ENCODE measurements around the gene SPHKAP.
A peak's percentile ranks its signal among the peaks of the same experiment; 100 is the strongest.
"Not testable (repeated sequence)": the region's sequence is repeated elsewhere in the genome, so short reads cannot be mapped to it uniquely, and the experiment has no call there.

Gene SPHKAP

DNA sequence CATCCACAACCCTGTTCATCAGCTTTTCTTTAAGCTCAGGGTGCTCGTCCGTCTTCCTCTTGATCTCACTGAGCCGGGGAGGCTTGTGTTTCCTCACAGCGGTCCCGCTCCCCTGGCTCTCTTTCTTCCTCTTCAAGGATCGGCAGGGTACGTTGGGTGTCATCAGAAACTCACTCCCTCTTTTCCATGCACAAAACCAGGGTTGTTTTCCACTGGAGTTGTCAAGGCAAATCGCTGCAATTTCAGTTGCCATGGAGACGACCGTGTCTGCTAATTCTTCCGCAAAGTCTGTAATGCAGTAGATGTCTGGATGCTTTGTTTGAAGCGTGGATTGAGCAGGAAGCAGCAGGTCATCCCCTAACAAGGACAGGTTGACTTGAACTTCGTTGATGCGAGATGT lies 163.7 kb downstream of the SPHKAP start:
- DNase-seq = no peak

DNA sequence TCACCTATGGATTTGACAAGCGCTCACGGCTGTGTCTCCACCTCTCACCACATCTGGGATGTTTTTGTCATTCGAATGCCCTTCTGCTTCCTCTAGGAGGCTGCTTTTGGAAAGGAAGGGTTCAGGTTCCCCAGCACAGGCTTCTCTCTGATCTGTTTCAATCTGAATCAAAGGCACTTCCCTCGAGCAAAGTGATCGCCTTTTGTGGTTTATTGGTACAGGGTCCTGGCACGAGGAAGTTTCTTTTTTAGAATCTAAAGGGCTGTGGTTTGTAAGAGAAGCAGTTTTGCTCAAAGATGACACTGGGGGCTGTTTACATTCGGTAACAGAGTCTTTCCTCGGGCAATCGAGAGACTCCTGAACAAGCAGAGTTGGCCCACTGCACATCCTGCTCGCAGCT lies 165.1 kb downstream of the SPHKAP start:
- DNase-seq = no peak

DNA sequence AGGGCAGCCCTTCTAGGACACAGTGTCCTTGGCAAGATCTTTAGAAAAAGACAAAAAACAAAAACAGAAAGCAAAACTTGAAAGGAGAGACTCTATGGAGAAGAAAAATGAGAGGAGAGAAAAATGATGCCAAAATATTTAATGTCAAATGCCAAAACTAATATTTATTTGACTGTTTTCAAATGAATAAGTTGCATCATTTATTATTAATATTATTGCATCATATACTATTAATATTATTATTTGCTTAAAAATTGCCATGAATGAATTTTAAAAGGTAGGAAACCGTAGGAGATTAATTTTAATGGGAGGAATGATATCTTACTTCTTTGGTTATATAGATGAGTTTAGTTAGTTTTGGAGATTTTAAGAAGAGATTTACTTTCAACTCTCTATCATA lies 165.7 kb downstream of the SPHKAP start:
- DNase-seq = no peak

DNA sequence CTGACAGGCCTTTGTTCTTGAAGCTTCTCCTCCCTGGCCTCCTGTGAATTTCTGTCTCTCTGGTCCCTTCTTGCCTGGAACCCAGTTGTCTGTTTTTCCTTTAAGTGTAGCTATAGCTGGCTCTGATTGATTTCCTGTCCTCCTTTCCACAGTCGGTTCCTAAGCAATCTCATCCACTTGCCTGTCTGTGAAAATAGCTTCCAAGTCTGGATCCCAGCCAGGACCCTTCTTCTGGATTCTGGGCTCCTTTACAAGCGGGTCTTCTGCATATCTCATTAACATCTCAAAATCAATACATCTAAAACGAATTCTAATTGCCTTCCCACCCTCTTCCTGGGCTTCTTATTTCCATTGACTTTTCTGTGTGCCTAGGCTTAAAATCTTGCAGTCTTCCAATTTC lies 185.1 kb downstream of the SPHKAP start:
- no peak for DNase-seq

DNA sequence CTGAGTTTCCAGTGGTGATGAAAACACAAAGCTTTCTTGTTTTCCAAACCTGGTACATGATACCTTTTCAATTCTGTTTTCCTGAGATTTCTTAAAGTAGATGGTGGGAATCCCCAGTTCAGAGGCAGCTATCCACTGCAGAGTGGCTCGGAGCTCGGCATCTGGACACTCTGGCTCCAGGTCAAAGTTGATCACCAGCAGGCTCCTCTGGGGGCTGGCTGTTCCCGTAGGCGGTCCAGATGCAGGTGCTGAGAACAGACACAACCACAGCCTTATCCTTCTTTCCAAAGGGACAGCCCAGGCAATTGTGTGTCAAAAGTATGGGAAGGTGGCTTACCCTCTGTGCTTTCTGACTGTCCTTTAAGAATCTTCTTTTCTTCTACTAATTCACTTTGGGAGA lies 190.6 kb downstream of the SPHKAP start:
- DNase-seq = no peak

DNA sequence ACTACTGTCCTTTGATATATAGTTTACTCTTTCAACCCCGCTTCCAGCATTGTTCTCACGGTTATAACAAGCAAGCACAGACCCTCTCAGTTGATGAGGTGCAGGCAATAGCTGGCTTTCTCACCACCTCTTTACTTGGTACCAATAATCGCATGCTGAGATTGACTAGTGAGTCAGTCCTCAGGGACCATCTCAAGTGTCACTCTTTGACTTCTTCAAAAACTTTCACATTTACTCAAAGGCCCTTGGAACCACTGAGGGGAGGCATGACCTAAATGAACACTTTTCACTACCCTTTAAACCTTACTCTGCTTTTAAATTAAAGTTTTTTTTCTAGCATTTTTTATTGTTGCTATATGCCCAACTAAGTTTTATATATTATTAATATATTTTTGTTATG lies 208.2 kb downstream of the SPHKAP start:
- no peak for DNase-seq

DNA sequence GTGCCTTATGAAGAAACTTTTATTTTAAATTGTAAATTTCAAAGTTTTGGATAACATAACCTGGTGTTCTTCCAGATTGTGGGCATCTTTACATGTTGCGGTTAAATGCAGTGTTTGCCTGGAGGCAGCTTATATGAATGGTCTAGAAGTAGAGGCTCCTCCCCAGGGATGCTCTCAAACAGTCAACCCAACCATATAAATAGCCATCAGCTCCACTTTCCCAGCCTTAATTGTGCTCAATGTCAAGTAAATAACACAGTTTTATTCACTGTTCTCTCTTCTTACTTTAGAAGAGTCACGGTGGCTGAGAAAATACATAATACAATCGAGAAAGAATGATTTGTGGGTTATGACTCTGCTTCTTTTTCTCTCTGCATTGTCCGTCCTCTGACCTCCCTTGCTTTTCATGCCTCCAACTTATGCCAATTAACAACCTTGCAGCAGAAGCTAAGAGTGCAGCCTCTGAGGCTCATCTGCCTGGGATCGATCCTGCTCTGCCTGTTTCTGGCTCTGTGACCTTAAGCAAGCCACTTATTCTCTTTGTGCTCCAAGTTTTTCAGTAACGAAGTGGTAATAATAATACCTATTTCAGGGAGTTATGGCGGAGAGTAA lies 209.8 kb downstream of the SPHKAP start:
- DNase-seq = no peak

DNA sequence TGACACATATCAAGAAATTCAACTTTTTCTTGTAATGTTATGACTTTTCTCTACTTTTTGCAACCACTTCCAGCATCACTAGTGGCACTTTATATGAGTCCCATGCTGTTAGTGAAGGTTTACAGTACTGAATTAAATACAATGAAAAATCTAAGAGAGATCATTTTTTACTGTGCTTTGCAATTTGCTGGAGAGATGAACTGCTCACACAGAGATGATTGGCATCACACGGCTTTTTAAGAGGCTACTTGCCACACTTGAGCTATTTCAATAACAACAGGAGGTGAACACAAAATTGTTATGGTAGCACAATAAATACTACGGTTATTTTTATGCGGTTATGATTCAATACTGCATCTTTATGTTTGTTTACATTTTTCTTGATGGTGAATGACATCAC lies 221.2 kb downstream of the SPHKAP start:
- DNase-seq = no peak

DNA sequence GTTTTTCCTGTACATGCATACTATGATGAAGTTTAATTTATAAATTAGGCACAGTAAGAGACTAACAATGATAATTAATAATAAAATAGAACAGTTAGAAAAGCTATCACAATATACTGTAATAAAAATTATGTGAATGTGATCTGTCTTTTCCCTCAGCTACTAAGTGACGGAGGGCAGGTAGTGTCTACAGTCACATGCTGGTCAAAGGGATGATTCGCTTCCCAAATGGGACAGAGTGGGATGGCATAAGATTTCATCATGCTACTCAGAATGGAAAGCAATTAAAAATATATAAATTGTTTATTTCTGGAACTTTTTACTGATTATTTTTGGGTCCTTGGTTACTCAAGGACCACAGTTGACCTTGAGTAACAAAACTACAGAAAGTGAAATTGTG lies 238.5 kb downstream of the SPHKAP start:
- no peak for DNase-seq

DNA sequence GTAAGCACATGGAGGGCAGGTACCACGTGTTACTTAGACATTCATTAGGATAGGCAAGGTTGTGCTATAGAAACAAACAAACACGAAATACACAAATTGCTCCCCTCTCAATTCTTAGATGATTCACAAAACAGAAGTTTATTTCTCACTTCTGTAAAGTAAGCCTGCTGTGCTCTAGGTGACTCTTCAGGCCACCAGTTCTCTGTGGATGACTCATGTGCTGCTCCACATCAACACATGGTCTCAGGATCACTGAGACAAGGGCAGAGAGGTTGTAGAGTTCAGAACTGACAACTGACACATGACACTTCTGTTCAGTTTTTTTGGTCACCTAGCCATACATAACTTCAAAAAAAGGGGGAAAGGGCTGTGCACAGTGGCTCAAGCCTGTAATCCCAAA lies 239.5 kb downstream of the SPHKAP start:
- DNase-seq = no peak

DNA sequence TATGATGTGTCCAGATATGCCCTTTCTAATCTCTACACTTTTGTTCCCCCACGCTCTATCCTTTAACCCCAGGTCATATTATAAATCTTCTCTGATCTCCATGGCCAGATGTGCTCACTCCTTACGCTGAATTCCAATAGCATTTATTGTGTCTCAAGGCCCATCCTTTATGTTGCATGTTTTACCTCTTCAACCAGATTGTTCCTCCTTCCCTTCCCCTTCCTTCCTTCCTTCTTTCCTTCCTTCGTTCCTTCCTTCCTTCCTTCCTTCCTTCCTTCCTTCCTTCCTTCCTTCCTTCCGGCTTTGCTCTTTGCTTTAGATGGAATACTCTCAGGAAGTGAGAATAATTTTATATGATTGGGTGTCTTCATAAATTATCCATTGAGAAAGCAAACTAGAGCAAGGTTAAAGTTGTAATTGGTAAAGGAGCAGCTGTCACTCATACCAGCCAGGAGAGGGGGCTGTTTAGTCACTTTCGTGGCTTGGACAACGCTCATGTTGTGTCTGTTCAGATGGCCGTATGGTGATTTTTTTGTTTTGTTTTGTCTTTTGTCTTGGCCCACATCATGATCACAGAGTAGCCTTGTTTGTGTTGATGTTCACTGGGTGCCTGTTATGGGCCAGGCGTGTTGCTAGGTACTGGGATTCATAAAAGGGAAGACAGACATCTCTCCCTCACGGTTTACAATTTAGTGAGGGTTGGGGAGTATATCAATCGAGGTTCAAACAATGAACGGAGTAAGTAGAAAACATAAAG lies 242.0 kb downstream of the SPHKAP start:
- DNase-seq = peak; percentile 23

DNA sequence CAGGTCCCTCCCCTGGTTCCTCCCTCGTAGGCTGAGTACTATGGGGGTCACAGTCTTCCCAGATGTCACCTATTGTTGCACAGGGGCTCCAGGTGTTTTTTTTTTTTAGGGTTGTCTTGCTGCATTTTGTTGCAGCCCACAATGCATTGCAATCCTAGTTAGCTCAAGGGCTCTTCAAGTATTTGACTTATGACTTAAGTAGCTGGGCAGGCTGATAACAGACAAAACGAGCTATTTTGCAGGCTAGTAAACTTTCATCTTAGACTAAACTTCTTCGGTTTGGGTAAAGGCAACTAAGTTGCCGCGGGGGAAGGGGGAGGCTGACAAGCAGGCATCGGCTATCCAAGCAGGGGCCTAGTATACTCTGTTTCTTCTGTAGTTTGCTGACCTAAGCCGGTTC lies 245.2 kb downstream of the SPHKAP start:
- DNase-seq = not testable (repeated sequence)

DNA sequence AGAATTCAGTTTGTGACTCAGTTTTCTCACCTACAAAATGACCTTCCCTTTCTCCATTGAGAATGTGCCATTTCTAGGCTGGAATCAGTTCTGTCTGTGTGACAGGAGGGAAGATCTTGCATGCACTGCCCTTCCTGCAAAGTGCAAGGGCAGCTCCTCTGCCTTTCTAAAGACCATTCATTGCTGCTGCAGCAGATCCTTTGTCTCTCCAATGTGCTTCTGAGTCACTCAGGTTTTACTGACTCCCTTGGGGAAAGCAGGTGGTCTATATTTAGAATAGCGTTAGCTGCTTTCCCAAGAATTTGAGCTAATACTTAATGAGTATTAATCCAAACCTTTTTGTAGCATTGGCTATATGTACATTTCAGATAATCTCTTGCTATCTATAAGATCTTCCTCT lies 247.6 kb downstream of the SPHKAP start:
- DNase-seq = no peak

DNA sequence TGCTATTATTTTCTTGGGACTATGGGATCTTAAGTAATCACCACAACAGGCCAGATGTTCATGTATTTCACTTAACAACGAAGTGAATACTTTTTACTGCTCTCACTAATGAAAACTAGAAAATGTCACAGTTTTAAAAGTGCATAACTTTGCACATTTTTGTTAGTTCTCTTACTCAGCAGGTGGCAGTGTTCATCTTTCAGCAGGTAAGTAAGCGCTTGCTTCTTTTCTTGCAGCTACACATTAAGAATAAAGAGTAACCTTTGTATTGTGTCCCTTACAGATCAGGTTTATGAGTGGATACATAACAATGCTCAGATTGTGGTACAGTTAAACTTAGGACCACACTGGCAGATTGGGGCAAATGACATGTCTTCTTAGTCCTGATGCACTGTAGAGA lies 249.1 kb downstream of the SPHKAP start:
- DNase-seq = no peak

DNA sequence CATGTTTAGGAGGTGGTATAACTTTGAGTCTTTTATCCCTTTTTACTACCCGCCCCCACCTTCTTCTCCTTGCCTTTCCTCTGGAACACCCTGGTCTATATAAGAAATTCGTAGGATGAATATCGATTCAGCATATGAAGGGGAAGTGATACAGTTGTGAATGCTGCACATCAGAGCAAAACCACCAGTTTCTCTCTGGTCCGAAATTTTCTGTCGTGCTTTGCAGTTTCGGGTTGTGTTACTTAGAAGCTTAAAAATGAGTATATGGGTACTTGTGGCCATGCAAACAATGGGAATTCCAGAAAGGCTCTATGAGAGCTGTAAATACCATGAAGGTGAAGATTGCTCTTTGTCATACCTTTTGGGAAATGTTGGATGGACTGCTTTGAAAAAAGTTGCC lies 249.5 kb downstream of the SPHKAP start:
- no peak for DNase-seq

Measured in NCI-H1092 (cell line).